Endothelial cell of umbilical vein (primary cell): Measurements from ENCODE around the gene OR51F2. TPM values are rescaled to one million over a fixed set of nuclear protein-coding genes. Genes with fewer than 3 reads are reported as not detected.

Experiments used
- polyA plus RNA-seq, 4 experiments: library from polyadenylated mRNA; depleted of rRNA in 3 of 4; stranded (reverse) in 3 of 4; unstranded in 1 of 4; fragments of >200 nt; gene quantifications; 2 replicates each; pipeline versions ENCODE4 v1.2.1 to v1.2.3, GENCODE V29; 2011 to 2012; ENCODE audit warnings: missing spikeins in 1 of 4
- total RNA-seq: library from RNA; stranded (reverse); gene quantifications from 2 replicates; pipeline ENCODE4 v1.2.3, GENCODE V29; 2021

Gene OR51F2
- total and polyA plus RNA-seq, 2 donors (not counting 3 experiments of a cell fraction or from before 2014, with no cell fraction given) = not detected

Other genes starting within 250 kb of the OR51F2 start
- gene OR52I2, start 239.6 kb upstream of the OR51F2 start, total RNA-seq = not detected in 2 replicates
- gene OR52I2, start 239.6 kb upstream of the OR51F2 start, polyA plus RNA-seq = not detected in 2 replicates
- not detected in 2 replicates for gene OR52I1, start 227.3 kb upstream of the OR51F2 start, total RNA-seq
- not detected in 2 replicates for gene OR52I1, start 227.3 kb upstream of the OR51F2 start, polyA plus RNA-seq
- gene TRIM68, start 213.1 kb upstream of the OR51F2 start, total RNA-seq = 10.6 and 11.3 TPM in 2 replicates
- gene TRIM68, start 213.1 kb upstream of the OR51F2 start, polyA plus RNA-seq = 7.2 and 8.1 TPM in 2 replicates
- not detected in 2 replicates for gene OR51D1, start 183.8 kb upstream of the OR51F2 start, total RNA-seq
- gene OR51D1, start 183.8 kb upstream of the OR51F2 start, polyA plus RNA-seq = not detected in 2 replicates
- gene OR51E1, start 177.3 kb upstream of the OR51F2 start, total RNA-seq = not detected in 2 replicates
- not detected in 2 replicates for gene OR51E1, start 177.3 kb upstream of the OR51F2 start, polyA plus RNA-seq
- not detected in 2 replicates for gene OR51E2, start 123.5 kb upstream of the OR51F2 start, total RNA-seq
- not detected in 2 replicates for gene OR51E2, start 123.5 kb upstream of the OR51F2 start, polyA plus RNA-seq
- not detected in 2 replicates for gene MMP26, start 116.5 kb upstream of the OR51F2 start, total RNA-seq
- not detected in 2 replicates for gene MMP26, start 116.5 kb upstream of the OR51F2 start, polyA plus RNA-seq
- not detected in 2 replicates for gene OR51F1, start 51.4 kb upstream of the OR51F2 start, total RNA-seq
- gene OR51F1, start 51.4 kb upstream of the OR51F2 start, polyA plus RNA-seq = not detected in 2 replicates
- not detected in 2 replicates for gene OR52R1, start 16.9 kb upstream of the OR51F2 start, total RNA-seq
- gene OR52R1, start 16.9 kb upstream of the OR51F2 start, polyA plus RNA-seq = not detected in 2 replicates
- not detected in 2 replicates for gene OR51S1, start 27.9 kb downstream of the OR51F2 start, total RNA-seq
- not detected in 2 replicates for gene OR51S1, start 27.9 kb downstream of the OR51F2 start, polyA plus RNA-seq
- gene OR51T1, start 60.6 kb downstream of the OR51F2 start, total RNA-seq = not detected in 2 replicates
- not detected in 2 replicates for gene OR51T1, start 60.6 kb downstream of the OR51F2 start, polyA plus RNA-seq
- gene OR51A7, start 82.5 kb downstream of the OR51F2 start, total RNA-seq = not detected in 2 replicates
- not detected in 2 replicates for gene OR51A7, start 82.5 kb downstream of the OR51F2 start, polyA plus RNA-seq
- gene OR51G2, start 98.0 kb downstream of the OR51F2 start, total RNA-seq = not detected in 2 replicates
- gene OR51G2, start 98.0 kb downstream of the OR51F2 start, polyA plus RNA-seq = not detected in 2 replicates
- gene OR51G1, start 103.0 kb downstream of the OR51F2 start, total RNA-seq = not detected in 2 replicates
- gene OR51G1, start 103.0 kb downstream of the OR51F2 start, polyA plus RNA-seq = not detected in 2 replicates
- gene OR51A4, start 126.3 kb downstream of the OR51F2 start, total RNA-seq = not detected in 2 replicates
- gene OR51A4, start 126.3 kb downstream of the OR51F2 start, polyA plus RNA-seq = not detected in 2 replicates
- not detected in 2 replicates for gene OR51A2, start 134.4 kb downstream of the OR51F2 start, total RNA-seq
- gene OR51A2, start 134.4 kb downstream of the OR51F2 start, polyA plus RNA-seq = not detected in 2 replicates
- not detected in 2 replicates for gene OR51L1, start 173.5 kb downstream of the OR51F2 start, total RNA-seq
- gene OR51L1, start 173.5 kb downstream of the OR51F2 start, polyA plus RNA-seq = not detected in 2 replicates
- not detected in 2 replicates for gene OR52J3, start 225.2 kb downstream of the OR51F2 start, total RNA-seq
- not detected in 2 replicates for gene OR52J3, start 225.2 kb downstream of the OR51F2 start, polyA plus RNA-seq
- not detected in 2 replicates for gene OR52E2, start 238.3 kb downstream of the OR51F2 start, total RNA-seq
- gene OR52E2, start 238.3 kb downstream of the OR51F2 start, polyA plus RNA-seq = not detected in 2 replicates
- not detected in 2 replicates for gene OR52E1, start 248.3 kb downstream of the OR51F2 start, total RNA-seq
- gene OR52E1, start 248.3 kb downstream of the OR51F2 start, polyA plus RNA-seq = not detected in 2 replicates